GM18526 (cell line): ENCODE measurements around the gene BEND7.

ENCODE experiments used
- POLR2A ChIP-seq: IDR thresholded peaks from 3 replicates; pipeline ENCODE4 v1.6.1; 2011; ENCODE audit not compliant: insufficient read length; ENCODE audit errors: extremely low read depth

The BEND7 gene

DNA sequence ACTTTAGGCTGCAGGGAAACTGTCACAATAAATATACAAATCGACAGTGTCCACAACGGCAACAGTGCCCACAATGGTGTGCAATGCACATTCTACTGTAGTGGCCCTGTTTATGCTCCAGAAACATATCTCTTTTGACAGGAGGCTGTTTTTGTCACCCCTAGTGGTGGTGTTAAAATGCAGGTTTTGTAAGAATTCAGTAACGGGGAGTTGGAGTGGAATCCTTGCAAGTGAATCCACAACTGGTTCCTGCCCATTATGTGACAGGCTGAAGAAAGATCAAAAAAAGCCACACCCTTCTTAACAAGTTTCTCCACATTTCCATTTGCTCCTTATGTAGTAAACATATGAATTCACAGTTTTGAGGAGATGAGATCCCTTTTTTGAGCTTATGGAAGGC lies 58.5 kb downstream of the BEND7 start:
- no peak for TF ChIP-seq POLR2A

GRCh38 chr10:13462551-13462950 lies 66.3 kb downstream of the BEND7 start:
- no peak for TF ChIP-seq POLR2A

GRCh38 chr10:13458687-13459012 lies 70.2 kb downstream of the BEND7 start:
- TF ChIP-seq POLR2A, result no peak

- TF ChIP-seq POLR2A, result no peak
Measured at GRCh38 chr10:13457958-13458686, 70.7 kb downstream of the BEND7 start.

DNA sequence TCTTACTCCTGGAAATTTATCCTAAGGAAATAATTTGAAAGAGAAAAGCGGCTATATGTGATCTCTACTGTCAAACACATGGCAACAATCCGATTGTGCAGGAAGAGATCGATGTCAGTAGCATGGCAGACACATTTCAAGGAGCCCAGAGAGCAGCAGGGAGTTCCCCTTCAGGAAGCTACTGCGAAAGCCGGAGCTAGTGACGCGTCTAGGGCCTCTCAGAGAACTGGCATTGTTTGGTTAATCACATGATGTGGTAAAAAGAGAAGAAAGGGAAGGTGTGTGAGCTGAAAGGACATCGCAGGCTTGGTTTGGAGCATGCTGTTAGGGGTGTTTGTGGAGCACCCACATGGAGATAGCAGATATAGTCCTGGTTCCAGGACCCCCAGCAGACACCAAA lies 74.9 kb downstream of the BEND7 start:
- TF ChIP-seq POLR2A, result no peak

DNA sequence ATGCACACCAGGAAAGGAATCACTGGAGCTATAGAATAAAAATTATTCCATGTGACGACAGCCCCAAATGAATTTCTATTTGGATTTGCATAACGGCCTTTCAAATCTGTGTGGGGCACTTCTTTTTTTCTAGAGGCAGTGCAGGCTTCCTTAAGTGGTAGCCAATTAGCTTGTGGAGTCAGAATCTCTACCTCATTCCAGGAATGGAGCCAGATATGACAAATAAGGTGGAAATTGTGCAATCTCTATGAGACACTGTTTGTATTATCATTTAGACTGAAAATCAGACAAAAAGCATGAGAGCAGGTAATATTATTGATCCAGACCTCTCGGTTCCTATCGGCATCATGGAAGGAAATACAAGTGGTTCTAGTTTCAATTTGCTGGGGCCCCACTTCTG lies 78.7 kb downstream of the BEND7 start:
- no peak for TF ChIP-seq POLR2A

DNA sequence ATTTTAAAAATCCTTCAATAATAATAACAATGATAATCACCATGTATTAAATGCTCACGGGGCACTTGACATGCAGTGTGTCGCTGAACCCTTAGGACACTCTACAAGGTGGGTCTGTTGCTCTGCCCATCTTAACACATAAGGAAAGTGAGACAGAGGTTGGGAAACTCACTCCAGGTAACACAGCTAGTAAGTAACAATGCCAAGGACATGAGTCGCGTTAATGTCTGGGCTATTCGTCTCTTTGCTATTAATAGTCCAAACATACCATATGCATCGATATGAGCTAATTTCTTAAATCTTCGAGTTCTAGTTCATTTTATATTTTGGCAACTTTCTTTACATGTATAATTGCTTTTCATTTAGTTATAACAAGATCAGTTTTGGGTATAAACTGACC lies 79.5 kb downstream of the BEND7 start:
- TF ChIP-seq POLR2A, result no peak

DNA sequence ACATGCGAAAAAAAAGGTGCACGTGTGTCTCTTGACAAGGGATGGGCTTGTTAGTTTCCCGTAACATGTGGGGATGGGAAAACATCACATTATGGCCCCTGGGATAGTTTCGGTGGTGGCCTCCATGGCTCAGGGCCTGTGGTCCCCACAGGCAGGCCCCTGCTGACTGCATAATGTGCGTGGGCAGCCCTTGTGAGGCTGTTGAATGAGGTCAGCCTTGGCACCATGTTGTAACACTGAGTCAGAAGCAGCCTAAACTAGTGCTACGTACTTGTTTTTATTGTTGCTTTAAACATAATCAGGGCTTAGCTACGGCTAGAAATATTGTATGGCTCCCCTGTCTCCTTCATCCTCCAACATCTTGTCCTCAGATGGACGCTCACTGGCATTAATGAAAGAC lies 80.6 kb downstream of the BEND7 start:
- TF ChIP-seq POLR2A, result no peak

GRCh38 chr10:13445656-13446400 lies 83.0 kb downstream of the BEND7 start:
- TF ChIP-seq POLR2A, result no peak

DNA sequence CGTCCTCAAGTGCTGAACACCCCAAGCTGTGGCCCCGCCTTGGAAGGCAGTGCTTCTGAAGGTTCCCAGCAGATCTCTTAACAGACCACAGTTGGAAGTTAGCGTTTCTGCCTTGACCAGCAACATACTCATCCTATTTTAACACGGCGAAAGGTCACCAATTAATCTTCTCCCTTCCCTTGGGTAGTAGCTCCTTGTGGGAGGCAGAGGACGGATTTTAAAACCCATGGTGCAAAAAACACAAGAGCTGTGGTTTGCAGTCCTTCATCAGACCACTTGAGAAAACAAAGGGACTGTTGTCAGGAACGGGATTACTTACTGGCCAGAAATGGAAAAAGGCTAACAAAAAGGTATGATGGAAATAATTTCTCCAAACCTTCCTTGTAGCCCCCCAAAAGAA lies 87.3 kb downstream of the BEND7 start:
- no peak for TF ChIP-seq POLR2A

GRCh38 chr10:13440185-13441061 lies 88.4 kb downstream of the BEND7 start:
- TF ChIP-seq POLR2A, result no peak

- no peak for TF ChIP-seq POLR2A
Measured at GRCh38 chr10:13439313-13440184, 89.3 kb downstream of the BEND7 start.

DNA sequence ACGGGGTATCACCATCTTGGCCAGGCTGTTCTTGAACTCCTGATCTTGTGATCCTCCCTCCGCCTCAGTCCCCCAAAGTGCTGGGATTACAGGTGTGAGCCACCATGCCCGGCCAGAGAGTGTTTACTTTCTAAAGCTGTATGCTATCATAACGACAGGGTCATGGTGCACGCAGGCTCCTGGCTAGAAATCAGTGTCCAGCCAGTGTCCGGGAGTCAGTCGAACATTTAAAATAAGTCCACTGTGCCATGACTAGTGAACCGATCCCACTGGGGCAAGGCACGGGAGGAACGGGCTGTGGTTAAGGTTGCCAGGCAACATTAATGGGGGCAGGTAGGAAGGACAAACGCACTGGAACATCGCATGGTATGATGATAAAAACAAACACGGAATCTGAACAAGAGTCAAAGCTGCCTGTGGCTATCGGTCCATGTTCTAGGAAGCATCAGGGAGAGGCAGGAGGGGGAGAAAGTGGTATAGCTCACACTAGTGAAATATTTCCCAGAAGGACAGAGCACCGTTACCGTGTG lies 91.7 kb downstream of the BEND7 start:
- no peak for TF ChIP-seq POLR2A

GRCh38 chr10:13425397-13425796 lies 103.4 kb downstream of the BEND7 start:
- TF ChIP-seq POLR2A, result no peak

DNA sequence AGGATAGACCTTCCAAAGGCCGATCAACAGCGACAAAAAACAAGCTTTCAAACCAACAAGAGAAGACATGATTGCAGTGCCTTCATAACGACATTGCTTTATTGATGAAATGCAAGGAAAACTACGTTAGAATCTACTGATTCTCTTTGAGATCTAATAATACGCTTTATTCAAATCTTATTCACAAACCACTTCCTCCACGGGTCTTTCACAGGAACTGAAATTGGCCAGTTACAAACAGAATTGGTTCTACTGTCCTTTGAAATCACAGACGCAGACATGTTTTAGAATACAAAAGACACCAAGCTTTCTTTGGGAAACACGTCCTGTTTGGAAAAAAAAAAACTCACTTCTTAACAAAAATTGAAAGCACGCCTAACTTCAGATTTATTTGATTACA lies 106.0 kb downstream of the BEND7 start:
- TF ChIP-seq POLR2A, result no peak
